AG04449 (cell line): ENCODE measurements around the gene SHB.

ENCODE experiments used
- CTCF ChIA-PET: fragments of 350-600 bp; formaldehyde crosslinking; extraction: SDS; loops from one replicate; lab custom pipeline; 2021; ENCODE audit warnings: antibody characterized with exemption; lab: Yijun Ruan, JAX
- POLR2A ChIA-PET: fragments of 400-600, 350-600 bp; formaldehyde crosslinking; extraction: SDS; loops from one replicate; lab custom pipeline; 2020; ENCODE audit warnings: antibody characterized with exemption, inconsistent platforms; lab: Yijun Ruan, JAX
- DNase-seq: peaks from one replicate; pipeline ENCODE4 v3.0.0-alpha.2; 2010; ENCODE audit warnings: low read depth, low spot score
- H3K4me3 ChIP-seq: 2 replicates; pipeline ENCODE4 v1.5.1; 2011; ENCODE audit warnings: low read depth, mild to moderate bottlenecking, control low read depth, low read length
- TF ChIP-seq, protein P1 (sequence below): IDR thresholded peaks from one replicate; pipeline ENCODE4 v1.5.1; 2011; ENCODE audit warnings: mild to moderate bottlenecking, moderate library complexity, low read length, control low read depth, inconsistent platforms; ENCODE audit not compliant: insufficient read depth; ENCODE audit errors: missing control alignments

SHB gene

DNA sequence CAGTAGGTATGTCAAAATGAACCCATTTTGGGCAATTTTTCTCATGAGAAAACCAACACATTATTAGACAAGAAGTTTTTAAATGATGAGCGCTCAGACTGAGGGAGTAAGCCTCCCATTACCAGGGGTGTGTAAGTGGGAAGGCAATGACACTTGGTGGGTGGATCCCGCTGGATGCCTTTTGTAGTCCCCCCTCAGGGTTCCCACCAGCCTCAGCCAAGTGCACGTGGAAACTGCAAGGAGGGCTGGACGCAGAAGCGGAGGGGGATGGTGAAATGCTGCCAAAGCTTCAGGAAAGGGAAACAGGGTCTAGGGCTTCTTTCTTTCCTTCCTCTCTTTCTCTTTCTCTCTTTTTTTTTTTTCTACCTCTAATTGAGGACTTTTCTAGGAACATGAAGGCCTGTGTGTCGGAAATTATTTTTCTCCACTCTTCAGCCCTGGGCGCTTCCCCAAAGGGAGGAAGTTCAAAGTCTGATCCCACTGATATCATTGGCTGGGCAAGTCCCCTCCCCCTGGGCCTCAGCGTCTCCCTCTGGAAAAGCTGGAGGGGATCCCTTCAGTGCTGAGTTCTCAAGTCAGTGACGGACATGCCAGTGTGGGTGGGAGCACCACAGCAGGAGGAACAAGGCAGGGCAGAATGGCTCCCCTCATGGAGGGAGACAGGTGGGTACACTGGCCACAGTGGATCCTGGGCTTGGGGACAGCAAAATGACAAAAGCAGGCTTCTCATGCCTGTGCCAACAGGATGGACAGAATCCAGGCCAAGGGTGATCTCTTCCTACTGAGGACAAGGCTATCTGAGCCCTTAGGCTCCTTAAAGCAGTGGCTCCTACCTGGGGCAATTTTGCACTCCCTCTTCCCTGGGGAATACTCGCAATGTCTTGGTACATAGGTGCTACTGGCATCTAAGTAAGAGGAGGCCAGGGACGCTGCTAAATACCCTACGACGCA is 141.2 kb downstream of the SHB start:
- ChIA-PET POLR2A (interaction anchor here (1.4 kb wide), 1 partner anchor 142 kb away, joined by 4 read pairs; the partner anchor contains the start of gene SHB), CTCF (interaction anchor here (1.2 to 5.5 kb wide), 3 partner anchors 10 to 161 kb away, joined by 4 to 44 read pairs (median 5); no protein-coding TSS in a partner anchor)
- DNase-seq = no peak
- no peak overlapping the region for H3K4me3 ChIP-seq
- TF ChIP-seq, protein P1, sequence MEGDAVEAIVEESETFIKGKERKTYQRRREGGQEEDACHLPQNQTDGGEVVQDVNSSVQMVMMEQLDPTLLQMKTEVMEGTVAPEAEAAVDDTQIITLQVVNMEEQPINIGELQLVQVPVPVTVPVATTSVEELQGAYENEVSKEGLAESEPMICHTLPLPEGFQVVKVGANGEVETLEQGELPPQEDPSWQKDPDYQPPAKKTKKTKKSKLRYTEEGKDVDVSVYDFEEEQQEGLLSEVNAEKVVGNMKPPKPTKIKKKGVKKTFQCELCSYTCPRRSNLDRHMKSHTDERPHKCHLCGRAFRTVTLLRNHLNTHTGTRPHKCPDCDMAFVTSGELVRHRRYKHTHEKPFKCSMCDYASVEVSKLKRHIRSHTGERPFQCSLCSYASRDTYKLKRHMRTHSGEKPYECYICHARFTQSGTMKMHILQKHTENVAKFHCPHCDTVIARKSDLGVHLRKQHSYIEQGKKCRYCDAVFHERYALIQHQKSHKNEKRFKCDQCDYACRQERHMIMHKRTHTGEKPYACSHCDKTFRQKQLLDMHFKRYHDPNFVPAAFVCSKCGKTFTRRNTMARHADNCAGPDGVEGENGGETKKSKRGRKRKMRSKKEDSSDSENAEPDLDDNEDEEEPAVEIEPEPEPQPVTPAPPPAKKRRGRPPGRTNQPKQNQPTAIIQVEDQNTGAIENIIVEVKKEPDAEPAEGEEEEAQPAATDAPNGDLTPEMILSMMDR = no peak

- POLR2A ChIA-PET = interaction anchor here (1.4 kb wide), 1 partner anchor 142 kb away, joined by 4 read pairs; the partner anchor contains the start of gene SHB
- CTCF ChIA-PET = interaction anchor here (1.2 to 5.5 kb wide), 2 partner anchors 14 to 162 kb away, joined by 4 to 44 read pairs; no protein-coding TSS in a partner anchor
- TF ChIP-seq, protein P1 = no peak
- no peak for DNase-seq
- H3K4me3 ChIP-seq = no peak overlapping the region
Measured at GRCh38 chr9:37927132-37927531, 141.9 kb downstream of the SHB start.

DNA sequence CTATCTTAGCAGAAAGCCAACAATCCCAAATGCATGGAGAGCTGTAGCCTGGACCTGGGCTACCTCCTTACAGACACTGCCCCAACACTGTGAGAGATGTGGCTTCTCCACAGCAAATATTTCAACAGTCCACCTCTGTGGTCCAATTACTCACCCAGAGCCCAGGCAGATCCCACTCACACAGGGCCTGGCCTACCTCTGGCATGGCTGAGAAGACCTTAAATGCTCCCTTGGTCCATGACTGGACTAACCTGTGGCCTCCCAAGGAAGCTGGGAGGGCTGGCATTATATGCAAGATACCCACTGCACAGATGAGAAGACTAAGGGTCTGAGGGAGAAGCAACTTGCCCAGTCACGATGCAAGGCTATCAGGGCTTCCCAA is 142.3 kb downstream of the SHB start:
- TF ChIP-seq, protein P1 = no peak
- POLR2A ChIA-PET = interaction anchor here (1.4 kb wide), 1 partner anchor 143 kb away, joined by 4 read pairs; the partner anchor contains the start of gene SHB
- H3K4me3 ChIP-seq = no peak overlapping the region
- no peak for DNase-seq
- CTCF ChIA-PET = interaction anchor here (1.2 to 5.5 kb wide), 2 partner anchors 14 to 162 kb away, joined by 4 to 44 read pairs; no protein-coding TSS in a partner anchor

GRCh38 chr9:37925786-37926736 is 143.0 kb downstream of the SHB start:
- ChIA-PET POLR2A (no interaction called here), CTCF (interaction anchor here (1.4 to 5.5 kb wide), 3 partner anchors 8 to 13 kb away, joined by 3 to 44 read pairs (median 7); no protein-coding TSS in a partner anchor)
- DNase-seq = no peak
- TF ChIP-seq, protein P1 = no peak
- H3K4me3 ChIP-seq = no peak overlapping the region

DNA sequence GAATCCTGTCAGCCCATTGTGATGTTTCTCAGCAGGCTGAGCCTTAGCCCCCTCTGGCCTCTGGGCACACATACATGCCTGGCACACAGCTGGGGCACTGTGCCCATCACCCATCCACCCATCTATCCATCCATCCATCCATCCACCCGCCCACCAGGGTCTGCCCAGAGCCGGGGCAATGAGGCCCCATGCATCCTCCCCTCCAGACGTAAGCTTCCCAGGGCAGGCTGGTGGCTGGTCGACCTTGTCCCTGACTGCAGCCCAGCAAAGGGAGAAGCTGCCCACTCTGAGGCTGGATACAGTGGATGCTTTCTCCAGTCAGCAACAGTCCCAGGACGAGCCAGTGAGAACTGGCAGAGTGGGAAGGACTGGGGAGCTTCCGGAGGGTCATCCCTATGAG is 144.0 kb downstream of the SHB start:
- POLR2A ChIA-PET = no interaction called here
- no peak overlapping the region for H3K4me3 ChIP-seq
- TF ChIP-seq, protein P1 = no peak
- DNase-seq = no peak
- CTCF ChIA-PET = interaction anchor here (0.6 to 5.5 kb wide), 5 partner anchors 8 to 119 kb away, joined by 3 to 44 read pairs (median 4); no protein-coding TSS in a partner anchor
